Activated CD4-positive, alpha-beta T cell treated with anti-CD3 and anti-CD28 coated beads, Interleukin-2, amount 50 U/mL, for 48 hours (primary cell): Measurements from ENCODE around the gene CORO1C.
A peak's percentile ranks its signal among the peaks of the same experiment; 100 is the strongest.
"Not testable (repeated sequence)": the region's sequence is repeated elsewhere in the genome, so short reads cannot be mapped to it uniquely, and the experiment has no call there.

ENCODE experiments used
- DNase-seq, 2 experiments: peaks; one replicate each; pipeline ENCODE4 v3.0.0-alpha.2; 2020

Gene CORO1C

DNA sequence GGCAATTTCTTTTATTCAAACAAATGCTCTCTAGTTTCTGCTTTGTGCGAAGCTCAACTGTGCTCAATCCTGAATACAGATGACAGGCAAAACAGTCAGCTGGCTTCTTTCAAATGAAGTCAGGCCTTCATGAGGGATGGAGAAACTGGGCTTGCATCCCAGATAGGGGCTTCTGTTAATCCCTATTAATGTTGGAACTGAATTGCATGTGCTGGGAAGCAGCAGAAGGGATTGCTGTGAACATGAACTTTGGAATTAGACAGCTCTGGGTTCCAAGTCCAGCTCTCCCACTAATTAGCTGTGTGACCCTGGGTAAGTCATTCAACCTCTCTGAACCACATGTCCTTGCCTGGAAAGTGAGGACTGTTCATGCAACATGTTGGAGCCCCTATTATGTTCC lies 21.1 kb upstream of the CORO1C start:
- DNase-seq: no peak

DNA sequence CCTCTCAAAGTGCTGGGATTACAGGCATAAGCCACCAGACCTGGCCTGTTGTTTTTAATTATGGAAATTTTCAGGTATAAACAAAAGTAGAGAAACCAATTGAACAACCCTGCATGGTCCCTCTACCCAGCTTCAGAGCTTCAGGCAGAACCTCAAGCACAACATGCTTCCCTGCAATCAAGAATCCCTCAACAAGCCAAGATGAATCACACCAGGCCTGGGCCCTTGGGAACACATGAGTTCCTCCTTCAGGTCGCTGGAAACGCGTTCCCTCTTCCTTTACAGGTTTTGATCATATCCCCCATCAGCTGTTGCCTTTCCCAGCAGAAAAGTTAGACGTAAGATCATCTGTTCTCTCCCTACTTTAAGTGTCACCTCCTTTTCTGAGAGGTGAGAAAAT lies 20.5 kb upstream of the CORO1C start:
- DNase-seq: no peak

DNA sequence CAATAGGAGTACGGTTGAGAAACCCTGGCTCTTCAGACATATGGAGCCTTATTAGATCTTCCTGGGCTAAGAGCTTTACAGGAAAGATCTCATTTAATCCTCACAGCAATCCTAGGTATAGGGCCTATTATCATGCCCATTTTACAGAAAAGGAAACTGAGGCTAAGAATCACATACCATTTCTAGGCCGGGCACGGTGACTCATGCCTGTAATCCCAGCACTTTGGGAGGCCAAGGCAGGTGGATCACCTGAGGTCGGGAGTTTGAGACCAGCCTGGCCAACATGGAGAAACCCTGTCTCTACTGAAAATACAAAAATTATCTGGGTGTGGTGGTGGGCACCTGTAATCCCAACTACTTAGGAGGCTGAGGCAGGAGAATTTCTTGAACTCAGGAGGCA lies 19.7 kb upstream of the CORO1C start:
- DNase-seq: not testable (repeated sequence)

DNA sequence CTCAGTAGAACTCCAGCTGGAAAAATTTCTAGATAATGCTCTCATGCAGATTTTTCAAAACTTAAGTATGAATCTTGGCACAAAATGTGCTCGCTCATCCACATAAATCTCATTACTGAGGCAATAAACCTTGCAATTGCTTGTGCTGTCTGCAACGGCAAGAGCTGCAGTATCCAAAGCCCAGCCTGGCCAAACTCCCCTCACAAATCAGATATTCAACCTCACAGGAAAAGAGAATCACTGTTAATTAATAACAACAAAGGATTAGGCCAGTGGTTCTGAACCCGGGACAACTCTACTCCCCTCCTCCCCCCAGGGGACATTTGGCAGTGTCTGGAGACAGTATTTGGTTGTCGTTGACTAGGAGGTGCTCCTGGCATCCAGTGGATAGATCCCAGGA lies 19.2 kb upstream of the CORO1C start:
- no peak for DNase-seq

DNA sequence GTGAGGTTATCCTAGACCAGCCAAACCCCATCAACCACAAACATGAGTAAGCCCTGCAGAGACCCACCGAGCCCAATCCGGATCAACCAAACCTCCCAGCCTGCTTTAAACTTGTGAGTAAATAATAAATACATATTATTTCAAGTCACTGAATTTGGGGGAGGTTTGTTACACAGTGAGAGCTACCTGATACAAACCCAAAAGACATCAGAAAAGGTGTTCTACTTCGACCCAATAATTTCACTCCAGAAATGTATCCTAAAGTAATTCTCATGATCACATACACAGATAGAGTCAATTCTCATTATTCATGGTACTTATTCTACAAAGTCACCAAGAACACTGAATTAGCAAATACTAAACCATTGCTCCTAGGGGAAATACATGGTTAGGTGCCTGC lies 16.2 kb upstream of the CORO1C start:
- DNase-seq: no peak

DNA sequence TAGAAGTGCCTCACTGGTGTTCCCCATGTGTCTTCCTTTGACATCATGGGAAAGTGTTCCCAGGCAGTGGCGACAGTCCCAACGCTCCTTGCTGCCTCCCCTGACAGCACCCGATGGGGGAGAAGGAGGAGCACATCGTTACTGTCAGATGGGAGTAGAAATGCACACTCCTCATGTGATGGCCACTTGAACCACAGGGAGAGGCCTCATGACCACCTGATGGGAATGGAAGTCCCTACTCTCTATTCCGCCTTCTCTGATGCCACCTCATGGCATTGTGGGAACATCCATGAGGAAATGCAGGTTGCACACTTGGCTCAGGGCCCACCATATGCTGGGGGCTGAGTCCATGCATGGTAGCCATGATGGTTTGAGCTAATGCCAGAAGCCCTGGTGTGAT lies 14.3 kb upstream of the CORO1C start:
- no peak for DNase-seq

DNA sequence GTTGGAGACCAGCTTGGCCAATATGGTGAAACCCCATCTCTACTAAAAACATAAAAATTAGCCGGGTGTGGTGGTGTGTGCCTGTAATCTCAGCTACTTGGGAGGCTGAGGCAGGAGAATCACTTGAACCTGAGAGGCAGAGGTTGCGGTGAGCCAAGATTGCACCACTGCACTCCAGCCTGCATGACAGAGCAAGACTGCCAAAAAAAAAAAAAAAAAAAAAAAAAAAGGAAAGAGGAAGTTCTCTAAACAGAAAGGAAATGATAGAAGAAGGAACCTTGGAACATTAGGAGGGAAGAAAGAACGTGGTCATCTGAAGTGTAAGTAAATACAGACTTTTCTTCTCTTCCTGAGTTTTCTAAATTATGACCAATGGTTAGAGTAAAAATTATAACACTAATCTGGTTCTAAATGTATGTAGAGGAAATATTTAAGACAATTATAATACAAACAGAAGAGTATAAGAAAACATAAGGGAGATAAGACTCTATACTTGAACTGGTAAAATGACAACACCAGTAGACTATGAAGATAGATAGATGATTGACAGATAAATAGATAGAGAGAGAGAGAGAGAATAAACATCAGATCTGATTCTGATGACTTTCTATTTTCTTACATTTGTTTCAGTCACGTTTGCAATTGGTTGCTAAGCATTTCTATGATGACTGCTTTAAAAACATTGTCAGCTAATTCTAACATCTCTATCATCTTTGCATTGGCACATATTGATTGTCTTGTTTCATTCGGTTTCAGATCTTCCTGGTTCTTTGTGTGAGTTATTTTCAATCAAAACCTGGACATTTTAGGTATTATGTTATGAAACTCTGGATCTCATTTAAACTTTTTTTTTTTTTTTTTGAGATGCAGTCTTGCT lies 12.9 kb upstream of the CORO1C start:
- no peak for DNase-seq

DNA sequence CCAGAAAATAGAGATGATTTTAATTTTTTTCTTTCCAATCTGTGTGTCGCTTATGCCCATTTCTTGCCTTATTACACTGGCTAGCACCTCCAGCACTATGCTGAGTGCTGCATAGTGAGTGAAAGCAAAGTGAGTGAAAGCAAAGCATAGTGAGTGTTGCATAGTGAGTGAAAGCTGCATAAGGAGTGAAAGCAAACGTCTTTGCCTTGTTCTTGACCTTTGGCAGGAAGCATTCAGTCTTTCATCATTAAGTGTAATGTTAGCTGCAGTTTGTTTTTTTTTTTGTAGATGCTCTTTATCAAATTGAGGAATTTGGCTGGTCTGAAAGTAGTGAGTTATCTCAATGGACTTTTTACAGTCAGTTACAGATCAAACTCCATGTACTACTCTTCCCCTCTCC lies 6.9 kb upstream of the CORO1C start:
- no peak for DNase-seq

DNA sequence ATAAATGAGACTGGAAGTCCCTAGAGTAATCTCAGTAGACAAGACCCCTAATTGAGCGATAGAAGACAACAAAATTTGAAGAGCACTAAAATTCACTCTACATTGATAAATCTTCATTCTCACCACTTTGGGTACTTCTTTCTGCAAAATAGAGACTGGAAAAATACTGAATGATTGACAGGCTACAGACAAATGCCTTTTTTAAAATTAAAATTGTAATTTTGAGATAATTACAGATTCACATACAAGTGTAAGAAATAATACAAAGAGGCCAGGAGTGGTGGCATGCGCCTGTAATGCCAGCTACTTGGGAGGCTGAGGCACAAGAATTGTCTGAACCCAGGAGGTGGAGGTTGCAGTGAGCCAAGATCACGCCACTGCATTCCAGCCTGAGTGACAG lies 4.5 kb upstream of the CORO1C start:
- no peak for DNase-seq

DNA sequence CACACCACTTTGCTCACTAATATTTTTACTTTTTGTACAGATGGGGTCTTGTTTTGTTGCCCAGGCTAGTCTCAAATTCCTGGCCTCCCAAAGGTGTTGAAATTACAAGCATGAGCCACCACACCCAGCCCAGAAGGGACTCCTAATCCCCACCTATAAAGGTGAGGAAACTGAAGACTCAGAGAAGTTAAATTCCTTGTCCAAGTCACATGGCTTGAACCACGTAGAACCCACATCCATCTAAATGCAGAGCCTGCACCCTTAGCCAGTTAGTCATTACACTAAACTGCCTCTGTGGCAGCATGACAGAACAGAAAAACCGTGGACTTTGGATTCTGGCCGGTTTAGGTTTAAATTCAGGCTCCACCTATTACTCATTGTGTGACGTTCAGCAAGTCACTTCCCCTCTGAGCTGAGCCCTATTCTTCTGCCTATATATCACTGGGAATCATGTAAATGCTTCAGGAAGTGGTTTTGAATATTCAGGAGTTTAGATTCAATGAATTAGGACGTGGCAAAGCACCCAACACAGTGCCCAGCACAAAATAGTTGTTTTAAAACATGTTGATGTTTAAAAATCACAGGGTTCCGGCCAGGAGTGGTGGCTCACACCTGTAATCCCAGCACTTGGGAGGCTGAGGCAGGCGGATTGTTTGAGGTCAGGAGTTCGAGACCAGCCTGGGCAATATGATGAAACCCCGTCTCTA lies 3.0 kb upstream of the CORO1C start:
- peak in 1 of 2 experiments; percentile 26 for DNase-seq

DNA sequence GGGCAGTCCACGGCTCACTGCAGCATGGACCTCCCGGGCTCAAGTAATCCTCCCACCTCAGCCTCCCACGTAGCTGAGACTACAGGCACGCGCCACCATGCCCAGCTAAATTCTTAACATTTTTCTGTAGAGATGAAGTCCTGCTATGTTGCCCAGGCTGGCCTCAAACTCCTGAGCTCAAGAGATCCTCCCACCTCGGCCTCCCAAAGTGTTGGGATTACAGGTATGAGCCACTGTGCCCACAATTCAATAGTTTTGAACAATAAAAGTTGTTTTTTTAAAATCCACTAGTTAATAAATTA lies 1.9 kb upstream of the CORO1C start:
- DNase-seq: not testable (repeated sequence)

DNA sequence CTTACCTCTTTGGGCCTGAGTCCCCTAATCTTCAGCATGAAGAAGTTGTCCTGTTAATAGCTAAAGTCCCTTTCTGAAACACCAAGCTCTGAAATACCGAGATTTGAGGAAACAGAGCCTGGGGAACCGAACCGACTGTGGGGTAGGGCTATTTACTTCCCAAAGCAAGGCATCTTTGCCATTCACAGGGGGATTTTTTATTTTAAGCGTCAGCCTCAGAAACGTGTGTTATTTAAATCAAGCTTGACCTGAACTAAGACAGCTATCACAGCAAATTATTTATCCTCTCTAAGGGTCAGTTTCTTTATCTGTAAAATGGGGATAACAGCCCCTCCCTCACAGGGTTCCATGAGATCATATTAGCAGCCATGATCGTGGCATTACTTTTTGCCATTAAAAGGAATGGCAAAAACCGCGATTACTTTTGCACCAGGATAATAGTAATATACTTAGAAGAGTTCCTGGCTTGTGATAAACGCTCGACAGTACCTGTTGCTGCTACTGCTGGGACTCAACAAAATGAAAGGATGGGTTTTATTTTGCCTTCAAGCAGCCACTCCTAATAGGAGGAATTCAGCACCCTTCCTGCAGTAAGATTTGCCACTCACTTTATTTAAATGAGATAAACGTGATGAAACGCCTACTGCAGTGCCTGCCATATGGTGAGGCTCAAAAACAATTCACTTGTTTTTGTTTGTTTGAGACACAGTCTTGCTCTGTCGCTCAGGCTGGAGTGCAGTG lies 1.3 kb upstream of the CORO1C start:
- DNase-seq: no peak

DNA sequence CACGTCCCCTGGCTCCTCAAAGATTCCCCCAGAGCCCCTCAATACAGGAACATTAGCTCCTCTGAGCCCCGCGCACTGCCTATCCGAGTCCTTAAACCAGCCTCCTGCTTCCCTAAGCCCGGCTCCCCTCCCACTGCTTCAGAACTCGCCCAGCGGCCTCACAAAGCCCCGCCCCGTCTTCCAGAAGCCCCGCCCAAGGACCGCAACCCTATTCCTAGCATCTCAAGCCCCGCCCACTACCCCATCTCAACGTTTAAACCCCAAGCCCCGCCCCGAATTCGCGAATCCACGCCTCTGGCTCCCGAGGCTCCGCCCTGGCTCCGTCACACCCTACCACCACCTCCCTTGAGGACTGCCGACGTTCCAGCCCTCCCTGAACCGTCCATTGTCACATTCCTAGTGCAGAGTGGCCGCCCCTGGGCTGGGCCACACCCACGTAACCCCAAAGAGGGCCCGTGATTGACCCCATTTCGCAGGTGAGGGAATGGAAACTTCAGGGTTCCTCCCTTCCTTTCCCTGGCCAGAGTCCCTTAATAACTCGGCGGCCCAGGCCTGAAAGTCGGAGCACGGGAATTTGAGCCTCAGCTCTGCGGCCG lies 646 bp upstream of the CORO1C start:
- peak; percentile 99 to 100 for DNase-seq

DNA sequence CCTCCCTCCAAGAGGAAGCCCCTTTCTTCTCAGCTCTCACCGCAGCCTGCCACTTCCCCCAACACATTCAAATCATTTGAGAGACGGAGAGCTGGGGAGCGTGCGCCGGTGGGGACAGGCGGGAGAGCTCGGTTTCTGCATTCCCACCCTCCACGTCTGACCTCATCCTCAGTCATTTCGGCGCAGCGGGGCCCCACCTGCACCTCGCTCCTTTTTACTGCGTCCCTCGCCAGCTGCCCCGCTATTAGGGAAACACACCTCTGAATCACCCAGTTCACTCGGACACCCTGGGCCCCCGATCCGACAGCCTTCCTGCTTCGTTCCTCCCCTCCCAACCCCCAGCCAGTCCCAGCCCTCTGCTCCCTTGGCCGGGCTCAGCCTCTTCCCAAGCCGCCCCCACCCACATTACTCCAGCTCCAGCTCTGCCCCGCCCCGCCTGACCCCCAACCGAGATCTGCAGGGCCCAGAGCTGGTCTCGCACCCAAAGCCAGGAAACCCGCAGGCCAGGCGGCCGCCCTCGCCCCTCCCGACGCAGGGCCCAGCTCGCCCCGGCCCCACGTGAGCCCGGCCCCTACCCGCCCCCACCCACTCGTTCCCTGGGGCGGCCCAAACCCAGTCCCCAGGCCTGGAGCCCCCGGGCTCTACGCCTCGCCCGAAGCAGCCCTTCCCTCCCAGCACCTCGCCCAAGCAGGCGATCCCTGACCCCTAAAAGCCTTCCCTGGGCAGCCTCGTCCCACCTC lies 783 bp downstream of the CORO1C start:
- DNase-seq: peak; percentile 53 to 63

DNA sequence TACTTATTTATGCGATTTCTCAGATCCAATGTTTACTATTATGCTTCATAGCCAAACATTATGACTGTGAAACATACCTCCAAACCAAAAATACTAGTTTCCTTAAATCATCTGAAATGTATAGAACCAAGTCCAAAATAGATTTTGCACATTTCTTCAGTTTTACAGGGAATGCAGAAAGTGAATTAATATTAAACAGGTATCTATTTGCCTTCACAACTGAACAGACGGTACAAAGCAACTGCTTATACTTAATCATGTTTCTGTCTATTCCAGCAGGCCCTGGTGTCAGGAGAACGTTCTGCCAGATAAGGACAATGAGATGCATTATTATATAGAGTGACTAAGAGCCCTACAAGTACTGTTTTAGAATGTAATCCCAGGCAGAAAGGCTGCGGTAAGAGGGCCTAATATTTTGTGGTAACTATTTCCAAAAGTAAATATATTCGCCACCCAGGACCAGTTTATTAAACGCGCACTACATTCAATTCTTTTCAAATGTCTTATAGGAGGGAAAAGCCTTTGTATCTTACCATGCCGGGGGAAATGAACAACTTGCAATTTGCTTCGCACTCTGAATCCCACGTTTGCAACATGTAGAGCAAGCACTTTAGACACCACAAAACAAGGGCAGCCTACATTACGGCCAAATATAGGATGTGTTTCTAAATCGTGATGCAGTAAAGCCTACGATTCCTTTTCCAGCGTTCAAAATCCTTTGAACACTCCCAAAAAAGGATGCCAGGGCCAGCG lies 1.5 kb downstream of the CORO1C start:
- DNase-seq: no peak

DNA sequence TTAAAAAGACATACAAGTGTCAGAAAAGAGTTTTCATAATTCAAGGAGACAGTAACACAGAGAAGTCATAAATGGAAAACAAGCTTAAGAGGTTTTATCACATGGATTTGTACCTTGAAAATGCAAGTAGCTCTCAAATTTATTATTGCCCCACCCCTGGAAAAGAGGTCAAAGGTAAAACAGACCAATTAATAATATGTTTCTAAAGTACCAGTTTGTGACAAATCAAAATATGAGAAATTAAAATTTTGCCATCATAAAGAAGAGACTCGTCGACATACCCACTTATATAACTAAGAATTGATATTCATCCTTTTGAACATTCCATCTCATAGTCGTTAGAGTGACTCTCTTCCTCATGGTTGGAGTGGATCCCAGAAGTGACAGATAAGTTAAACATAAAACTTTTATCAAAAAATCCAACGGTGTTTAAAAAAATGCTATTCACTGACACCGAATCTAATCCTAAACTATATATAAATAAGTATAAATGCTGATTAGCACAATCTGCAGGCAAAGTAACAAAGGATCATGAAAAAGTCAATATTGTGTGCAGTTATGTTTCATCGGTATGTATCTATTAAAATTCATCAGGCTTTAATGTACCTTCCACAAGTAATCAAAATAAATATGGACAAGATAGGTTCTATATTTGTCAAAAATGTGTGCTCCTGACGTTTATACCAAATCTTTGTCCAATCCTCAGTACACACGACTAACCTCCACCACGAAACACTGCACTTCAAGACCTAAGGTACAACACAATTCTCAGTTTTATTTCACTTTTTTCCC lies 2.3 kb downstream of the CORO1C start:
- no peak for DNase-seq

DNA sequence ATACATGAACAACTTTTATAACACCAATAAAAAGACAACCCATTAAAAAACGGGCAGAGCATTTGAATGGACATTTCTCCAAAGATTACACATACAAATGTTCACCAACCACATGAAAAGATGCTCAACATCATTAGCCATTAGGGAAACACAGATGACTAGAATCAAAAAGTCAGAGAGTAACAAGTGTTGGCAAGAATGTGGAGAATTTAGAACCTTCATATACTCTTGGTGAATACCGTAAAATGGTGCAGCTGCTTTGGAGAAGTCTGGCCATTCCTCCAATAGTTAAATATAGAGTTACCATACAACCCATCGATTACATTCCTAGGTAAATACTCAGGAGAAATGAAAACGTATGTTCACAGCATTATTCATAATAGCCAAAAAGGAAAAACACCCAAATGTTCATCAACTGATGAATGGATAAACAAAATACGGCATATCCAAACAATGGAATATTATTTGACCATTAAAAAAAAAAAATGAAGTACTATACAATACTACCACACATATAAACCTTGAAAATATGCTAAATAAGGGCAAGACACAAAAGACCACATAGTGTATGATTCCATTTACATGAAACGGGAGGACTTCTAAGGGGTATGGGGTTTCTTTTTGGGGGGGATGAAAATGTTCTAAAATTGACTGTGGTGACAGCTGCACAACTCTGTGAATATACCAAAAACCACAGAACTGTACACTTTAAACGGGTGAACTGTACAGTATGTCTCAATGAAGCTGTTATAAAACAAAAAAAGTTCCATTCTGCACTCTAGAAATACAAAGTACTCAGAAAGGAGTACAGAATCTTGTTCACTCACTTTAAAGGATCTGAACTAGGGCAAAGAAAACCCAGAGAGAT lies 3.2 kb downstream of the CORO1C start:
- no peak for DNase-seq

DNA sequence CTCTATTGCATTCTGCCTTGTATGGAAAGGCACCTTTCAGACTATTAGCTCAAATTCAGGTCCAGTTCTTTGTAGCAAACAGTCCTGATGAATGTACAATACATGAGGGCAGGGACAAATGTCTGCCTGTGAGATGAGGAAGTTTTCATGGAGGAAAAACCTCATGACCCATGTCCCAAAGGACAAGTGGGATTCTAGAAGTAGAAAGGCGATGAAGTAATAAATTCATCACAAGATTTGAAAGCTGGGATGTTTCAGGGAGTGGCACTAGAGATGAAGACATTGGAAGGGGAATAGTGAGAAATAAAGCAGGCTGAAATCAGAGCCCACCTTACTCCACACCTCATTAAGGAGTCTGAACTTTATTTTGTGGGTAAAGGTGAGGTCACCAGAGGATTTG lies 4.2 kb downstream of the CORO1C start:
- DNase-seq: no peak

DNA sequence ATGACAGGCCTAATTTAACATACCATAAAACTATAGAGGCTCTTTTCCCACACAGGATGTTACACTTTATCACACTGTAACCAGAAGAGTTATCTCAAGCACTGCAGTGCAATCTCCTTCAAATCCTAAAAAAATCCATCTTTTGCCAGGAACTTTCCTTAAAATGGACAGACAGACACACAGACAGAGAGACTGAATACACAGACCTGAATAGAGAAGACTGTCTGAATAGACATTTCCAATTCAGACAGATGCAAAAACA lies 6.5 kb downstream of the CORO1C start:
- DNase-seq: no peak
